HL-60/S4 (cell line): Measurements from ENCODE around the gene NLRP12.
"Not testable (repeated sequence)": the region's sequence is repeated elsewhere in the genome, so short reads cannot be mapped to it uniquely, and the experiment has no call there.

Experiments used
- in situ Hi-C: fragments of 300-500 bp; cut with MboI; formaldehyde crosslinking; loops from 2 replicates; pipeline ENCODE4 v1.14.3; 2022; ENCODE audit warnings: low sequenced_read_pairs

NLRP12 gene, protein sequence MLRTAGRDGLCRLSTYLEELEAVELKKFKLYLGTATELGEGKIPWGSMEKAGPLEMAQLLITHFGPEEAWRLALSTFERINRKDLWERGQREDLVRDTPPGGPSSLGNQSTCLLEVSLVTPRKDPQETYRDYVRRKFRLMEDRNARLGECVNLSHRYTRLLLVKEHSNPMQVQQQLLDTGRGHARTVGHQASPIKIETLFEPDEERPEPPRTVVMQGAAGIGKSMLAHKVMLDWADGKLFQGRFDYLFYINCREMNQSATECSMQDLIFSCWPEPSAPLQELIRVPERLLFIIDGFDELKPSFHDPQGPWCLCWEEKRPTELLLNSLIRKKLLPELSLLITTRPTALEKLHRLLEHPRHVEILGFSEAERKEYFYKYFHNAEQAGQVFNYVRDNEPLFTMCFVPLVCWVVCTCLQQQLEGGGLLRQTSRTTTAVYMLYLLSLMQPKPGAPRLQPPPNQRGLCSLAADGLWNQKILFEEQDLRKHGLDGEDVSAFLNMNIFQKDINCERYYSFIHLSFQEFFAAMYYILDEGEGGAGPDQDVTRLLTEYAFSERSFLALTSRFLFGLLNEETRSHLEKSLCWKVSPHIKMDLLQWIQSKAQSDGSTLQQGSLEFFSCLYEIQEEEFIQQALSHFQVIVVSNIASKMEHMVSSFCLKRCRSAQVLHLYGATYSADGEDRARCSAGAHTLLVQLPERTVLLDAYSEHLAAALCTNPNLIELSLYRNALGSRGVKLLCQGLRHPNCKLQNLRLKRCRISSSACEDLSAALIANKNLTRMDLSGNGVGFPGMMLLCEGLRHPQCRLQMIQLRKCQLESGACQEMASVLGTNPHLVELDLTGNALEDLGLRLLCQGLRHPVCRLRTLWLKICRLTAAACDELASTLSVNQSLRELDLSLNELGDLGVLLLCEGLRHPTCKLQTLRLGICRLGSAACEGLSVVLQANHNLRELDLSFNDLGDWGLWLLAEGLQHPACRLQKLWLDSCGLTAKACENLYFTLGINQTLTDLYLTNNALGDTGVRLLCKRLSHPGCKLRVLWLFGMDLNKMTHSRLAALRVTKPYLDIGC

DNA sequence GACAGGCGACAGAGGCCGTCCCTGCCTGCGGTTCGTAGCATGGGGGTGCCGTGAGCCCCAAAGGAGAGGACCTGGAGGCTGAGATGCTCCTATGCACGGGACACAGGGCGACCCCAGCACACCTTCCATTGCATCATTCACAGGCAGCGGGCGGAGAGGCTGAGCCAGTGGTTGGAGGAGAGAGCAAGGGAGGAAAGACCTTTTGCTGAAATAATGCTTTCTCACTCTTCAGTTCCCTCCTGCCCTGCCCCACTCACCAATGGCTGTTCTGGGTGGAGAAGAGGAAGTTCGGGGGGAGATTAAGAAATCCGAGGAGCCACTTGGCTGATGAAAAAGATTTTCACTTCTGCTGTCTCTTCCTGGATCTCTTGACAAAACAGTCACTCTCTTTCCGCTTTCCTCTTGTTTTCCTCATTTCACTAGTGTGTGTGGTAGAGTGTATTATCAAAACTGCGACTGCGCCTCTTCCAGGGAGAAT lies at the start of gene NLRP12:
Gene NLRP12, minus strand, starts transcription at position 181 of the 478 bp plus-strand sequence. Its CDS starts 140 bp downstream, at position 41.
- in situ Hi-C loops: no loop called here

DNA sequence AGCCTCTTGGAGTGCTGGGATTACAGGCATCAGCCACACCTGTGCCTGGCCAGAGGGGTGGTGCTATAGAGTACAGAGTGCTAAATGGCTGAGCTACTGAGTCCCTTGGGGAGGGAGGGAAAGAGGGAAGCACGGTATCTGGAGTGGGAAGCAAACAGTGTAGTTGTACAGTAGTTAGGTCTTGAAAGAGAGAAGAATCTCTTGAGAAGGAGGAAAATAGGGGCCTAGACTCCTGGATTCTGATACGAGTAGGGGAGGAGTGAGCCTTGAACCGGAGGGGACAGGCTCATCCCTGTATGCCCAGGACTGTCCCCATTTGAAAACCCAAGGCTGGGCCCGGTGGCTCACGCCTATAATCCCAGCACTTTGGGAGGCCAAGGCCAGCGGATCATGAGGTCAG lies 48.6 kb upstream of the NLRP12 start:
- in situ Hi-C loops: no loop called here

DNA sequence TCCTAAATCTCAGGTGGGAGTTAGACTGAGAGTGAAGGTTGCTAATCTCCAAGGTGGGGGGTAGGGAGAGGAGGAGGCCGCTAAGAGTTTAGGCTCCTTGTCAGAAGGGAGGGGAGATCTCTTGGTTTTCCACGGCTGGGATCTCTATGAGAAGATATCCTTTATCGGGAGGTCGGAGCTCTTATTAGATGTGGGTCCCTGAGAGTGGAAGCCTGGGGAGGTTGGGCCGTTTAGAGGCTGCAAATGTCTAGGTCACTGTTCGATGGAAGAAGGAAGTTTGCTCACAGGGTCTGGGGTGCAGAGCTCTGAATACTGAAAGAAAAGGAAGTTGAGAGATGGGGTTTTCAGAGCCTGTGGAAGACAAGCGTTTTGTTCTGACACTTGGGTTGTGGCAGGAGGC lies 47.3 kb upstream of the NLRP12 start:
- in situ Hi-C loops: no loop called here

DNA sequence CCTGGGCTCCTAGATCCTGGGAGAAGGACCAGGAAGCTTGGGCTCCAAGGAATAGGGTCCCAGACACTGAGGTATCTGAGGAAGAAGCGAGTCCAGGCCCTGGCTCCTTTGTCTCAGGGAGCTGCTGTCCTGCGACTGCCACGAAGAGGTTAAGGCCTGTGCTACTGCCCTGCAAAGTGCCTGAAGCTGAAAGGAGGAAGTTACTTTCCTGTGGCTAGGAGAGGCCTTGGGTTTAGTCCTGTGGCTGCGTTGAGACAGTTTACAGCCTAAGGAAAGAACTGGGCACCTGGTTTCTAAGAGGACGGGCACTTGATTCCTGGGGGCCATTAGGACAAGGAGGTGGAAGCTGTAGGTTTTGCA lies 46.4 kb upstream of the NLRP12 start:
- in situ Hi-C loops: no loop called here

DNA sequence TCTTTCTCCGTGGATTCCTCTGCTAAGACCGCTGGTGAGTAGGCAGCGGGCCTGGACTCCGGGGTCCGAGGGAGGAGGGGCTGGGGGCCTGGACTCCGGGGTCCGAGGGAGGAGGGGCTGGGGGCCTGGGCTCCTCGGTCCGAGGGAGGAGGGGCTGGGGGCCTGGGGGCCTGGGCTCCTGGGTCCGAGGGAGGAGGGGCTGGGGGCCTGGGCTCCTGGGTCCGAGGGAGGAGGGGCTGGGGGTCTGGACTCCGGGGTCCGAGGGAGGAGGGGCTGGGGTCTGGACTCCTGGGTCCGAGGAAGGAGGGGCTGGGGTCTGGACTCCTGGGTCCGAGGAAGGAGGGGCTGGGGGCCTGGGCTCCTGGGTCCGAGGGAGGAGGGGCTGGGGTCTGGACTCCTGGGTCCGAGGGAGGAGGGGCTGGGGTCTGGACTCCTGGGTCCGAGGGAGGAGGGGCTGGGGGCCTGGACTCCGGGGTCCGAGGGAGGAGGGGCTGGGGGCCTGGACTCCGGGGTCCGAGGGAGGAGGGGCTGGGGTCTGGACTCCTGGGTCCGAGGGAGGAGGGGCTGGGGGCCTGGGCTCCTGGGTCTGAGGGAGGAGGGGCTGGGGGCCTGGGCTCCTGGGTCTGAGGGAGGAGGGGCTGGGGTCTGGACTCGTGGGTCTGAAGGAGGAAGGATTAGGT lies 45.8 kb upstream of the NLRP12 start:
- in situ Hi-C loops: not testable (repeated sequence)

DNA sequence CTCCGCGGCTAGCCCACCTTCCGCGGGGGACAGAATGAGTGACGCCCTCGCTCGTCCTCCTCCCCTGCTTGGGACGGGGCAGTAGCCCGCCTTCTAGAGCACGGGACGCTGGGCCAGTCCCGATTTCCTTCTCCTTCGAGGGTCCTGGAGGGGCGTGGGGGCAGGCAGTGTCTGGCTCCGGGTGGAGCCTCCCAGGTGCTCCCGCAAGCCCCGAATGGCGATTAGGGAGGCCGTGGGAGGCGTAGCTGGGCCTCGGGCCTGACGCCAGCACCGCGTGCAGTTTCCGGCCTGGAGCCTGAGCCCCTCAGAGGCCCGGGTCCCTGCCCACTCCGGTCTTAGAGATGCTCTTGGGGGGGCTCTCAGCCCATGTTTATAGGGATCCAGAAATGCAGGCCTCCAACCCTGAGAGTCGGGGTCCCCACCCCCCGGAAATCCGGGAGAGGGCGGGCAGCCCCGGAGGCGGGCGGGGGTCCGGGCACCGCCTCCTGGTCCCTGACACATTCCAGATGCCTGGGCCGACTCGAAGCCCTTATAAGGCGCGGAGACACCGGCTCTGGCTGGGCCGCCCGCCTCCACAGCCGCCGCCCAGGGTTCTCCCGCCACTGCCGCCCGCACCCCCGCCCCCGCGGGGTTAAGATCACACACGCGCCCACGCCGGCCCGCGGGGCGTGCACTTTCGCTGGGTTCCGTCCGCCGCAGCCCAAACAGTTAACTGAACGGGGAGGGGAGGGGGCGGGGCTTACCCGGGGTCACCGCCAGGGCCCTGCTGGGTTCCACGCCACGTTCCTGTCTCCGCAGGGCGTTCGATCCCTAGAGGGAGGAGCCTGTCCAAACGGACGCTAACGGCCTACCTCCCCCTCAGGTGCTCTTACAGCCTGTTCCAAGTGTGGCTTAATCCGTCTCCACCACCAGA lies 45.0 kb upstream of the NLRP12 start:
- in situ Hi-C loops: no loop called here

DNA sequence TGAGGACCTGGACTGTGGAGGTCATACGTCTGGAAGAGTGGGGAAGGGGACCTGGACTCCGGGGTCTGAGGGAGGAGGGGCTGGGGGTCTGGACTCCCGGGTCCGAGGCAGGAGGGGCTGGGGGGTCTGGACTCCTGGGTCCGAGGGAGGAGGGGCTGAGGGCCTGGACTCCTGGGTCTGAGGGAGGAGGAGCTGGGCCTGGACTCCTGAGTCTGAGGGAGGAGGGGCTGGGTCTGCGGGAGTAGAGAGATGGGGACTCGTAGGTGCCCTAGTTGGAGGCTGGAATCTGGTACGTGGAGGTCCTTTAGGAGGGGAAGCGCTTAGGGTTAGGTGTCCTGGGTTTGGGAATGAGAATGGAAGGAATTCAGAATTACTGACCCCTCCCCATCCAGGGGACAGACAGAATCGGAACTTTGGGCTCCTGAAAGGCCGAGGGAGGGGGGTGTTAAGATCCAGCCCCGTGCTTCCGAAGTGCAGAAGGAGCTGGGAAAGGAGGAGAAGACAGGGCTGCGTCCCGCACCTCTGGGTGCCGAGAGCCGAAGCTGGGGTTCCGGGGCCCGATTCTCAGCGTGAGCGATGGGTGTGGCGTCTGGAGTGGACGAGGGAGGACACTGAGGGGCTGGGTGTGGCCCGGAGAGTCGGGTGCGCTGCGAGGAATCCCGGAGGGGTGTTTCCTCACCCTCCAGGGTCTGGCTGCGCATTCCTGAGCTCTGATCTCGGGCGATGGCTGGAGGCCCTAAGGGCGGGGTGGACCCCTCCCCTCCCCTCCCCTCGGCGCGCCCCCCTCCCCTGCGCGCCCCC lies 44.2 kb upstream of the NLRP12 start:
- in situ Hi-C loops: no loop called here

DNA sequence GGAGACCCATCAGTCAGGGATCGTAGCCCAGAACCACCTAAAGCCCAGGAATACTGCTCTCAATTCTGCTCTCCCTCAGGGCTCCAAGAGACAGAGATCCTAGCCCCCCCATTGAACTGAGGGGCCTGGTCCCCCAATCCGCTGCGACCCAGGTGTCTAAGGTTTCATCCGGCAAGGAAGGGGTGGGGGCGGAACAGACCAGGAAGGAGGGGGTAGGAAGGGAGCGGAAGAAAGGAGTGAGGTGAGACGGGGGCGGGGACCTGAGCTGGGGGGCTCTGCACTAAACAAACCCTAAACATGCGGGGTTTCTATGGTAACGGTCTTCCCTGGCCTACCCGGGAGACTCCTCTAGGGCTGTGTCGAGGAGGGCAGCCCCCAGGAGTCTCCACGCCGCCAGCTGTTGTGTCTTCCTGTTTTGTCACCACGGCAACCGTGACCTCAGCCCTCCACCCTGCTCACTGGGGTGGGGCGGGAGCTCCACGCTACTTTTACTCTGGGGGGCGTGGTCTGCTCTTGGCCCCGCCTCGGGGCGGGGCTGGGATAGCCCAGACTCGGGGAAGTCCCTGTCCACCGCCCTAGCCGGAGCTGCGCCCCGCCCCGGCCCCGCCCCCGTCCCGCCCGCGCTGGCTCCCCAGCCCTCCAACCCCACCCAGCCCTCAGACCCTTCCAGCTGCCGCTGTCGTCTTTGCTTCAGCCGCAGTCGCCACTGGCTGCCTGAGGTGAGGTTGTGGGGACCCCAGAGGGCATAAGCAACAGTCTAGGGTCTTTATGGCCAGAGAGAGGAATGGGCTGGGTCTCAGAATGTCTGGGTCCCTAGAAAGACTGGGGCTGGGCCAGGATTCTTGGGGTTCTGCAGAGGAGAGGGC lies 43.3 kb upstream of the NLRP12 start, which contains the start of gene MYADM:
Gene MYADM, plus strand, starts transcription at position 659 of the 866 bp plus-strand sequence. CDS start 5,647 bp downstream, outside the sequence.
- in situ Hi-C loops: no loop called here

DNA sequence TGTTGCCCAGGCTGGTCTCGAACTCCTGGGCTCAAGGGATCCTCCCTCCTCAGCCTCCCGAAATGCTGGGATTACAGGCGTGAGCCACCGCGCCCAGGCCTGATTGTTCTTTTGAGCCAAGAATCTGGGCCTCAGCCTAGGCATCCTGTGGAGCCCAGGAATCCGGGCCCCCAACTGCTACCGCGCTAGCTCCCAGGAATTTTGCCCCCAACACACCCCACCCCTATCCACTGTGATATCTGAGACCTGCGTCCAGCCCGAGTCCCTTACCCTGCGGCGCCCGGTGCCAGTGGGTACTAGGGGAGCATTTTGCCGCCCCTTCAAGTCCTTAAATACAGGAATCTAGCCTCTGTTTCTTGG lies 42.7 kb upstream of the NLRP12 start:
- in situ Hi-C loops: no loop called here

DNA sequence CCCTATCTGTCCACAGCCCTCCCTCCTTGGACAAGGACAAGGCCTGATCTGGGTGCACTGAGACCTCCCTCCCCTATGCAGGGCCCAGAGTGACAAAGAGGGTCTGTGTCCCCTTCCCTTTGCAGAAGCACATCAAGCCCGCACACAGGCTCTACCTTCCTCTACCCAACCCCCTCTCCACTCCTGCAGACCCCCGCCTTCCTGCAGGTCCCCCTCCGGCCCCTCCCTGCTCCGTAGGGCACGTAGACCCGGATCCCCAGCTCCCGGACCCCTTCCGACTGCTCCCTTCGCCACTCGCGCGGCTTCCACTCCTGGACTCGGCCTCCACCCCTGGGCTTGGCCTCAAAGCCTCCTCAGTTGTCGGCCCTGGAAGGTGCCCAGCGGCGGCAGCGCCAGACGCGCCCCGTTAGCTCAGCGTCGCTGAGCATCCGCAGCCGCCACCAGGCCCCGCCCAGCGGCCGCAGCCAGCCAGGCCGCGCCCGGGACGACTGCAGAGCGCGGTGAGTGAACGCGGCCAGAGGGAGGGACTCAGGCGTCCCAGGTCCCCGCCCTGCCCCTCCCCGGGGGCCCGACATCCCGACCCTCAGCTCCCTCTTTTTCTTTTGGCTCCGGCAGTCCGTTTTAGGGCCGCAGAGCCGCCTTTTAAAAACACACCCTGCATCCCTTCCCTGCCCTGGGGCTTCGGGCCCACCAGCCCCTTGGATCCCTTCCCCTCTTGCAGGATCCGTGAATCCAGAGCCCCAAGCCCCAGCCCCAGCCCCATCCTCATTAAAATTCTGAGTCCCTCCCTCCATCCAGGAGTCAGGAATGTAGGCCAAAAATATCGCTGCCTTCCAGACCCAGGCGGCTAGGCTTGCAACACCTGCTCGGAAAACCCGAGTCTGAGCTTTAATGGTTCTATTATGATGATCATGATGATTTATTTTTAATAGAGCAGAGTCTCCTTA lies 42.1 kb upstream of the NLRP12 start:
- in situ Hi-C loops: no loop called here

DNA sequence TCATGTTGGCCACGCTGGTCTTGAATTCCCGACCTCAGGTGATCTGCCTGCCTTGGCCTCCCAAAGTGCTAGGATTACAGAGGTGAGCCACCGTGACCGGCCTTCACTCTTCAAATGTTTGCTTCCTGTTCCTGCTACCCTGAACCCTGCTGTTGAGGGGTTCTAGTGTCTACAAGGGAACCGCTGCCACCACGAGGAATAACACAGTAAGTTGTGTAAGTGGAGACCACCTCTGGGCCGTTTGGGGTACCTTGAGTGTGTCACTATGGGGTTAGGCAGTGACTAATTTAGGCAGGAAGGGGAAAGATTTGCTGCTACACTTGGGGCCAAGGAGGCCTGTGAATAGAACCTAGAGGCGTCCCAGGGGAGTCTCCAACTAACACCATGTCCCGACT lies 41.4 kb upstream of the NLRP12 start:
- in situ Hi-C loops: no loop called here

DNA sequence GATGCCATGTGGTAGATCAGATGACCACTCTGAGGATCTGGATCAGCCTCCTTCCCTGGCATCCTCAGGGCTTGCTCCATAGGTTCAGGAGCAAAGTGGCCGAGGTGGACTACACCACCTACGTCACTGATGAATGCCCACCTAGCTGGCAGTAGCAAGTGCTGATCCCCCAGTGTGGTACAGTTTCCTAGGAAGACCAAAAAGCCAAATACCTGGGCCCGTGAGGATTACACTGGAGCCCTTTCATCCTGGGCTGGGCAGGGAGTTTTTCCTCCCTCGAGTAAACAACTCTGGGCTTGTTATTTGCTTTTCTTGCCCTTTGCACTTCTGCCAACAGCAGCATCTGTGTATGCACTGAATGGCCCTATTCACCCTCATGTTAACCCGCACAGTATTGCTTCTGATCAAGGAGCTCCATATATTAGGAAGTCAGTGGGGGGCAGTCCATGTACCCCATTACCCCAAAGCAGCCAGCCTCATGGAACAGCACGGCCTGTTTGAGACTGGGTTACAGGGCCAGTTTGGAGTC lies 40.3 kb upstream of the NLRP12 start:
- in situ Hi-C loops: no loop called here

DNA sequence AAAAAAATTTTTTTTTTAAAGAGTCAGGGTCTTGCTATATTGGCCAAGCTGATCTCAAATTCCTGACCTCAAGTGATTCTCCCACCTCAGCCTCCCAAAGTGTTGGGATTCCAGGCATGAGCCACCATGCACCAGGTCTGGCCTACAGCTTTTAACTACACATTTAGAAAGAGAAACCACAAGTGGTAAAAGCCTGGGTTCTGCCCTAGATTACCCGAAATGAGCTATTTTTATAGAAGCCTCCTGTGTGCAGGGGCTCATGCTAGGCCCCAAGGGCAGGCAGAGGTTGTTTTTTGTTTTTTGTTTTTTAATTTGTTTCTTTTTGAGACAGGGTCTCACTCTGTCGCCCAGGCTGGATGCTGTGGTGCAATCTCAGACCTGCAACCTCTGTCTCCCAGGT lies 29.6 kb upstream of the NLRP12 start:
- in situ Hi-C loops: no loop called here

DNA sequence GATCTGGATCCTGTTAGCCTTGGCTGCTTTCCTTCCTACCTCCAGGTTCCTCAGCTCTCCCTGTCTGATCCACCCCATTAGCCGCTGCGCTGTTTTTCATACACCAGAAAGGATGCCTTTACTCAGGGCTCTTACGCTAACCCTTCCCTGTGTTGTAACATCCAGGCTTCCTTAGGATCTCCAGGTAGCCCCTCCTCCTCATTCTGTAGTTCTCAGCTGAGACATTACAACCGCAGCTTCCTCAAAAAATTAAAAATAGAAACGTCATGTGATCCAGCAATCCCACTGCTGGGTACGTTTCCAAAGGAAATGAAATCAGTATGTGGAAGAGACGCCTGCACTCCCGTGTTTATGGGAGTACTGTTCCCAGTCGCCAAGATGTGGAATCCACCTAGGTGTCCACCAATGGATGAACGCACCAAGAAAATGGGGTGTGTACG lies 25.1 kb upstream of the NLRP12 start:
- in situ Hi-C loops: no loop called here

DNA sequence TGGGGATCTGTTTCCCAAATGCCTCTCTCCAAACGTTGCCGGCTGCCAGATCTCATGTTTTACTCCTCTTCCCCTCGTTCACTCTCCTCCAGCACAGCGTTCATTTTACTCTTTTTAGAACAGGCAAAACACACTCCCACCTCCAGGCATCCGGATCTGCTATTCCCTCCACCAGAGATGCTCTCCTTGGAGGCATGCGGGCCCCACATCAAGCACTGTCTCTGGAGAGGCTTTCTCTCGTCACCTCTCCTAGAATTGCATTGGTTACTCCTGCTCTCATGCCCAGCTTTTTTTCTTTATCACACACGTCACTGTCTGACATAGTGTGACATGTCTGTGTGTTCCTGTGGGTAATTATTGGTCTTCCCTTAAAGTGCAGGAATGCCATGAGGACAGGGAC lies 23.4 kb upstream of the NLRP12 start:
- in situ Hi-C loops: no loop called here

DNA sequence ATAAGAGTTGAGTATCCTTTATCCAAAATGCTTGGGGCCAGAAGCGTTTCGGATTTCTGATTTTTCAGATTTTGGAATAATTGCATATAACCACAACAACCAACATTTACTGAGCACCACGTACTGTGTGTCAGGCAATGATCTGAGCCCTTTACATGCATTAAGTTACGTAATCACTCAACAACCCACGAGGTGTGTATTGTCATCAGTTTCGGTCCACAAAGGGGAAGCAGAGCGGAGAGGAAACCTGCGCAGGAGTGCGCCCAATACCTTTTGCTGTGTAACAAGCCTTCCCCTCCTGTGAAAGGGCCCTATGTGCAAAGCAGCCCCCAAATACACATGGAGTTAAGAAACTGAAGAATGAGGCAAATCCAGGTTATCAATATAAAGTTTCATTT lies 20.7 kb upstream of the NLRP12 start:
- in situ Hi-C loops: no loop called here

DNA sequence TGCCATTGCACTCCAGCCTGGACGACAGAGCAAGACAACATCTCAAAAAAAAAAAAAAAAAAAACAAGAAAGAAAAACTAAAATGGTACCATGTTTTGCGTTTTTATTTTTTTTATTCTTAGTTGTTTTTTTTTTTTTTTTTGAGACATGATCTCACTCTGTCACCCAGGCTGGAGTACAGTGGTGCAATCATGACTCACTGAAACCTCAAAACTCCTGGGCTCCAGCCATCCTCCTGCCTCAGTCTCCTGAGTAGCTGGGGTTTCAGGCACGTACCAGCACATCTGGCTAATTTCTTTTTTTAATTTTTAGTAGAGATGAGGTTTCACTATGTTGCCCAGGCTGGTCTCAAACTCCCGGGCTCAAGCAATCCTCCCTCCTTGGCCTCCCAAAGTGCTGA lies 16.8 kb upstream of the NLRP12 start:
- in situ Hi-C loops: not testable (repeated sequence)
